HepG2 (cell line): Measurements from ENCODE around the gene C4BPA. TPM values are rescaled to one million over a fixed set of nuclear protein-coding genes. Genes with fewer than 3 reads are reported as not detected.

Source experiments
- ESRRA ChIP-seq: sonication (generic); formaldehyde crosslinking; IDR thresholded peaks from 2 replicates; pipeline ENCODE4 v1.5.1; 2020; ENCODE audit warnings: mild to moderate bottlenecking, low read depth, missing genetic modification reagents
- HCFC1 ChIP-seq: fragments of 150-350 bp; IDR thresholded peaks from 2 replicates; pipeline ENCODE4 v1.6.1; 2014; ENCODE audit warnings: low read depth, low read length
- KLF16 ChIP-seq, 2 experiments: sonication (generic) in 1 of 2; formaldehyde crosslinking in 1 of 2; IDR thresholded peaks; 2 replicates each; pipeline versions ENCODE4 v1.6.1 to v1.8.0; 2016 to 2023; ENCODE audit warnings: missing genetic modification reagents in 2 of 2, missing compliant biosample characterization in 1 of 2
- SNRNP70 ChIP-seq: fragments of 200-400 bp; formaldehyde crosslinking; IDR thresholded peaks from 2 replicates; pipeline ENCODE4 v1.6.1; 2017; ENCODE audit warnings: mild to moderate bottlenecking, low read depth, low read length, moderate library complexity
- XBP1 ChIP-seq: sonication (generic); formaldehyde crosslinking; IDR thresholded peaks from 2 replicates; pipeline ENCODE4 v1.5.0; 2020; ENCODE audit warnings: missing genetic modification reagents
- ZNF660 ChIP-seq: sonication (generic); formaldehyde crosslinking; IDR thresholded peaks from 2 replicates; pipeline ENCODE4 v1.5.1; 2020; ENCODE audit warnings: mild to moderate bottlenecking, low read depth, missing genetic modification reagents, borderline replicate concordance
- ZSCAN31 ChIP-seq: sonication (generic); formaldehyde crosslinking; IDR thresholded peaks from 2 replicates; pipeline ENCODE4 v1.5.0; 2020; ENCODE audit warnings: low read depth, mild to moderate bottlenecking, missing genetic modification reagents
- polyA plus RNA-seq, 8 experiments: library from polyadenylated mRNA; depleted of rRNA in 3 of 8; stranded (reverse) in 7 of 8; unstranded in 1 of 8; fragments of >200 nt; fragmentation: Illumina TruSeq in 4 of 8; extraction: Trizol in 4 of 8; gene quantifications; 2 replicates each; pipeline versions ENCODE4 v1.2.1 to v1.2.3, GENCODE V29; 2011 to 2016; ENCODE audit warnings: low read depth in 4 of 8, missing spikeins in 1 of 8, mixed read lengths in 1 of 8; ENCODE audit not compliant: insufficient read depth in 1 of 8
- total RNA-seq, 5 experiments: library from RNA; depleted of rRNA; stranded (reverse); fragments of >200 nt; fragmentation: Illumina TruSeq; extraction: Trizol; gene quantifications; 2 replicates each; pipeline ENCODE4 v1.2.3, GENCODE V29; 2016; ENCODE audit warnings: low read depth in 1 of 5
- TF ChIP-seq, protein P1 (sequence below): IDR thresholded peaks from 2 replicates; pipeline ENCODE4 v1.6.1; 2016; ENCODE audit warnings: control low read depth
- TF ChIP-seq, protein P2 (sequence below): IDR thresholded peaks from 2 replicates; pipeline ENCODE4 v1.6.1; 2016; ENCODE audit warnings: low read depth, borderline replicate concordance
- TF ChIP-seq, protein P3 (sequence below): sonication (generic); formaldehyde crosslinking; IDR thresholded peaks from 2 replicates; pipeline ENCODE4 v1.4.0; 2020; ENCODE audit warnings: missing genetic modification reagents, borderline replicate concordance
- TF ChIP-seq, protein P4 (sequence below): sonication (generic); formaldehyde crosslinking; conservative IDR thresholded peaks from 2 replicates; pipeline ENCODE4 v1.4.0; 2020; ENCODE audit warnings: missing genetic modification reagents

The C4BPA gene
- total and polyA plus RNA-seq, 2 of the 13 experiments (the other 11 are each of a cell fraction or from before 2014, with no cell fraction given): 32.1 to 60.1 TPM

DNA sequence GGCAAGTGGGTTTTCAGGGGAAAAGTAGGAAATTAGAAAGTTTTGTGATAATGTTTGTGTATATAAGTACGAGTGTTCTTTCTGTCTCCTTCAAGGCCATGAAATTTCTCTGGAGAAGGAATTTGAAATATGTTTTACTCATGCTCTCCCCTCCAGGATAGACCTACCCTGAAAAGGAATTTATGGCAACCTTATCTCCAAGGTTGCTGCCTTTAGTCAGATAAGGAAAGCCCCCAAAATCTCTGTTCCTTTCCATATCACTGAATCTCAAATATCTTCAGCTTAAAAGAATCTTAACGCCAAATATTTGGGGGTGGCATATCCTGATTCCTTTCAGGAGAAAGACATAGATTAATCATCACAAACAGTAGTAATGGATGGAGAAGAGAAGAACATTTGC lies 15.9 kb upstream of the C4BPA start (continued):
- TF ChIP-seq, protein P1, sequence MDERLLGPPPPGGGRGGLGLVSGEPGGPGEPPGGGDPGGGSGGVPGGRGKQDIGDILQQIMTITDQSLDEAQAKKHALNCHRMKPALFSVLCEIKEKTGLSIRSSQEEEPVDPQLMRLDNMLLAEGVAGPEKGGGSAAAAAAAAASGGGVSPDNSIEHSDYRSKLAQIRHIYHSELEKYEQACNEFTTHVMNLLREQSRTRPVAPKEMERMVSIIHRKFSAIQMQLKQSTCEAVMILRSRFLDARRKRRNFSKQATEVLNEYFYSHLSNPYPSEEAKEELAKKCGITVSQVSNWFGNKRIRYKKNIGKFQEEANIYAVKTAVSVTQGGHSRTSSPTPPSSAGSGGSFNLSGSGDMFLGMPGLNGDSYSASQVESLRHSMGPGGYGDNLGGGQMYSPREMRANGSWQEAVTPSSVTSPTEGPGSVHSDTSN: no peak
- TF ChIP-seq, protein P2, sequence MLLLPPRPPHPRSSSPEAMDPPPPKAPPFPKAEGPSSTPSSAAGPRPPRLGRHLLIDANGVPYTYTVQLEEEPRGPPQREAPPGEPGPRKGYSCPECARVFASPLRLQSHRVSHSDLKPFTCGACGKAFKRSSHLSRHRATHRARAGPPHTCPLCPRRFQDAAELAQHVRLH: no peak
- TF ChIP-seq, protein P3, sequence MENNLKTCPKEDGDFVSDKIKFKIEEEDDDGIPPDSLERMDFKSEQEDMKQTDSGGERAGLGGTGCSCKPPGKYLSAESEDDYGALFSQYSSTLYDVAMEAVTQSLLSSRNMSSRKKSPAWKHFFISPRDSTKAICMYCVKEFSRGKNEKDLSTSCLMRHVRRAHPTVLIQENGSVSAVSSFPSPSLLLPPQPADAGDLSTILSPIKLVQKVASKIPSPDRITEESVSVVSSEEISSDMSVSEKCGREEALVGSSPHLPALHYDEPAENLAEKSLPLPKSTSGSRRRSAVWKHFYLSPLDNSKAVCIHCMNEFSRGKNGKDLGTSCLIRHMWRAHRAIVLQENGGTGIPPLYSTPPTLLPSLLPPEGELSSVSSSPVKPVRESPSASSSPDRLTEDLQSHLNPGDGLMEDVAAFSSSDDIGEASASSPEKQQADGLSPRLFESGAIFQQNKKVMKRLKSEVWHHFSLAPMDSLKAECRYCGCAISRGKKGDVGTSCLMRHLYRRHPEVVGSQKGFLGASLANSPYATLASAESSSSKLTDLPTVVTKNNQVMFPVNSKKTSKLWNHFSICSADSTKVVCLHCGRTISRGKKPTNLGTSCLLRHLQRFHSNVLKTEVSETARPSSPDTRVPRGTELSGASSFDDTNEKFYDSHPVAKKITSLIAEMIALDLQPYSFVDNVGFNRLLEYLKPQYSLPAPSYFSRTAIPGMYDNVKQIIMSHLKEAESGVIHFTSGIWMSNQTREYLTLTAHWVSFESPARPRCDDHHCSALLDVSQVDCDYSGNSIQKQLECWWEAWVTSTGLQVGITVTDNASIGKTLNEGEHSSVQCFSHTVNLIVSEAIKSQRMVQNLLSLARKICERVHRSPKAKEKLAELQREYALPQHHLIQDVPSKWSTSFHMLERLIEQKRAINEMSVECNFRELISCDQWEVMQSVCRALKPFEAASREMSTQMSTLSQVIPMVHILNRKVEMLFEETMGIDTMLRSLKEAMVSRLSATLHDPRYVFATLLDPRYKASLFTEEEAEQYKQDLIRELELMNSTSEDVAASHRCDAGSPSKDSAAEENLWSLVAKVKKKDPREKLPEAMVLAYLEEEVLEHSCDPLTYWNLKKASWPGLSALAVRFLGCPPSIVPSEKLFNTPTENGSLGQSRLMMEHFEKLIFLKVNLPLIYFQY: no peak
- TF ChIP-seq KLF16 (CRISPR knock-in tag; IDR thresholded peaks at IDR 0.05): no peak
- no peak for TF ChIP-seq HCFC1
- TF ChIP-seq SNRNP70: no peak
- no peak for TF ChIP-seq ESRRA
- no peak for TF ChIP-seq XBP1 (CRISPR knock-in tag)
- TF ChIP-seq, protein P4, sequence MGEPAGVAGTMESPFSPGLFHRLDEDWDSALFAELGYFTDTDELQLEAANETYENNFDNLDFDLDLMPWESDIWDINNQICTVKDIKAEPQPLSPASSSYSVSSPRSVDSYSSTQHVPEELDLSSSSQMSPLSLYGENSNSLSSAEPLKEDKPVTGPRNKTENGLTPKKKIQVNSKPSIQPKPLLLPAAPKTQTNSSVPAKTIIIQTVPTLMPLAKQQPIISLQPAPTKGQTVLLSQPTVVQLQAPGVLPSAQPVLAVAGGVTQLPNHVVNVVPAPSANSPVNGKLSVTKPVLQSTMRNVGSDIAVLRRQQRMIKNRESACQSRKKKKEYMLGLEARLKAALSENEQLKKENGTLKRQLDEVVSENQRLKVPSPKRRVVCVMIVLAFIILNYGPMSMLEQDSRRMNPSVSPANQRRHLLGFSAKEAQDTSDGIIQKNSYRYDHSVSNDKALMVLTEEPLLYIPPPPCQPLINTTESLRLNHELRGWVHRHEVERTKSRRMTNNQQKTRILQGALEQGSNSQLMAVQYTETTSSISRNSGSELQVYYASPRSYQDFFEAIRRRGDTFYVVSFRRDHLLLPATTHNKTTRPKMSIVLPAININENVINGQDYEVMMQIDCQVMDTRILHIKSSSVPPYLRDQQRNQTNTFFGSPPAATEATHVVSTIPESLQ (CRISPR knock-in tag): no peak
- no peak for TF ChIP-seq ZSCAN31 (CRISPR knock-in tag)
- no peak for TF ChIP-seq ZNF660
